ENCODE results near the gene GTPBP1.

GTPBP1 gene

GRCh38 chr22:38748487-38749136 is 42.9 kb downstream of the GTPBP1 start:
- TF ChIP-seq CTCF (IDR thresholded peaks at IDR 0.05; ENCODE audit: insufficient read depth, low read length, poor library complexity, severe bottlenecking) (no peak), EZH2phosphoT487 (conservative IDR thresholded peaks at IDR 0.05; ENCODE audit: low read length) (no peak)
- H4K20me1 ChIP-seq (ENCODE audit: low read depth, low read length) = no peaks in the 10 kb centered on the region
- no peaks in the 10 kb centered on the region for H3K9me2 ChIP-seq (replicated peaks; ENCODE audit: insufficient read depth, low read length)
- H3K27me3 ChIP-seq (ENCODE audit: low read length) = no peaks in the 10 kb centered on the region
- H3K4me3 ChIP-seq (ENCODE audit: insufficient read depth, low read length, poor library complexity, severe bottlenecking) = no peak overlapping the region
- H3K4me2 ChIP-seq (ENCODE audit: low read depth, low read length, poor library complexity, severe bottlenecking) = no peak overlapping the region
- H2AFZ ChIP-seq (ENCODE audit: low read depth, low read length, severe bottlenecking) = no peak overlapping the region
- H3K9me3 ChIP-seq (ENCODE audit: insufficient read depth, low read length) = no peaks in the 10 kb centered on the region
- H3K9ac ChIP-seq (ENCODE audit: low read length) = no peak overlapping the region
- H3K36me3 ChIP-seq (ENCODE audit: low read length) = no peaks in the 10 kb centered on the region
- H3F3A ChIP-seq (ENCODE audit: insufficient read depth) = peaks cover 17% of the 10 kb centered on the region
- no peak overlapping the region for H3K27ac ChIP-seq (ENCODE audit: low read depth, low read length)
- H3K79me2 ChIP-seq (ENCODE audit: insufficient read depth, low read length) = peaks cover 10% of the 10 kb centered on the region

- Histone ChIP-seq H3K9me3 (ENCODE audit: insufficient read depth, low read length) (no peaks in the 10 kb centered on the region), H3K79me2 (ENCODE audit: insufficient read depth, low read length) (peaks cover 25% of the 10 kb centered on the region), H2AFZ (ENCODE audit: low read depth, low read length, severe bottlenecking) (no peak overlapping the region), H3K4me2 (ENCODE audit: low read depth, low read length, poor library complexity, severe bottlenecking) (no peak overlapping the region), H4K20me1 (ENCODE audit: low read depth, low read length) (no peaks in the 10 kb centered on the region), H3K9me2 (replicated peaks; ENCODE audit: insufficient read depth, low read length) (no peaks in the 10 kb centered on the region), H3F3A (ENCODE audit: insufficient read depth) (peaks cover 25% of the 10 kb centered on the region), H3K27ac (ENCODE audit: low read depth, low read length) (no peak overlapping the region), H3K4me3 (ENCODE audit: insufficient read depth, low read length, poor library complexity, severe bottlenecking) (no peak overlapping the region), H3K36me3 (ENCODE audit: low read length) (no peaks in the 10 kb centered on the region), H3K27me3 (ENCODE audit: low read length) (no peaks in the 10 kb centered on the region), H3K9ac (ENCODE audit: low read length) (no peak overlapping the region)
- TF ChIP-seq EZH2phosphoT487 (conservative IDR thresholded peaks at IDR 0.05; ENCODE audit: low read length) (no peak), CTCF (IDR thresholded peaks at IDR 0.05; ENCODE audit: insufficient read depth, low read length, poor library complexity, severe bottlenecking) (no peak)
These were observed 44.4 kb downstream of the GTPBP1 start for GRCh38 chr22:38750104-38750503.

GRCh38 chr22:38750638-38751037 is 44.9 kb downstream of the GTPBP1 start:
- H3K36me3 ChIP-seq (ENCODE audit: low read length) = no peaks in the 10 kb centered on the region
- peaks cover 25% of the 10 kb centered on the region for H3F3A ChIP-seq (ENCODE audit: insufficient read depth)
- no peak for TF ChIP-seq EZH2phosphoT487 (conservative IDR thresholded peaks at IDR 0.05; ENCODE audit: low read length)
- TF ChIP-seq CTCF (IDR thresholded peaks at IDR 0.05; ENCODE audit: insufficient read depth, low read length, poor library complexity, severe bottlenecking) = no peak
- H3K4me2 ChIP-seq (ENCODE audit: low read depth, low read length, poor library complexity, severe bottlenecking) = no peak overlapping the region
- no peaks in the 10 kb centered on the region for H3K9me2 ChIP-seq (replicated peaks; ENCODE audit: insufficient read depth, low read length)
- no peaks in the 10 kb centered on the region for H4K20me1 ChIP-seq (ENCODE audit: low read depth, low read length)
- peaks cover 29% of the 10 kb centered on the region for H3K79me2 ChIP-seq (ENCODE audit: insufficient read depth, low read length)
- no peaks in the 10 kb centered on the region for H3K9me3 ChIP-seq (ENCODE audit: insufficient read depth, low read length)
- H3K9ac ChIP-seq (ENCODE audit: low read length) = no peak overlapping the region
- no peak overlapping the region for H3K27ac ChIP-seq (ENCODE audit: low read depth, low read length)
- no peak overlapping the region for H2AFZ ChIP-seq (ENCODE audit: low read depth, low read length, severe bottlenecking)
- no peaks in the 10 kb centered on the region for H3K27me3 ChIP-seq (ENCODE audit: low read length)
- no peak overlapping the region for H3K4me3 ChIP-seq (ENCODE audit: insufficient read depth, low read length, poor library complexity, severe bottlenecking)

All from SU-DHL-6 (cell line).